ENCODE results near the gene NBPF9.
"Not testable (repeated sequence)": the region's sequence is repeated elsewhere in the genome, so short reads cannot be mapped to it uniquely, and the experiment has no call there.

DNA sequence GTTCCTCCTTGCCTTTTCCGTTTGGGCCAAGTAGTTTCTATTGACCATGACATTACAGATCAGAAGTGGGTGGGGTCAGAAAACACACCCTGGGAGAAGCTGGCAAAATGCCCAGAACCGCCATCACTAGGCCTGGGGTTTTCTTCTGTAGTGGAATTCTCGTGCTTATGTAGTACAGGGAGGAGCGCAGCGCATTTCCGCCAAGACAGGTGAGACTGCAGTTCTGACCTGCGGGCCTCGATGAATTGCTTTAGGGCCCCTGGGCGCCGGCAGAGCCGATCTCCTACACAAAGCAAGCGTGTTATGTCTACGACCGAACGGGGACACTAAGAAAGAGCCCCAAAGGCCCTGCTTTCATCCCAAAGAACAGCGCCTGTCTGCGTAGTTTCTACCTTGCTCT, 25.9 kb upstream of the NBPF9 start:
- TF ChIP-seq, protein P1, sequence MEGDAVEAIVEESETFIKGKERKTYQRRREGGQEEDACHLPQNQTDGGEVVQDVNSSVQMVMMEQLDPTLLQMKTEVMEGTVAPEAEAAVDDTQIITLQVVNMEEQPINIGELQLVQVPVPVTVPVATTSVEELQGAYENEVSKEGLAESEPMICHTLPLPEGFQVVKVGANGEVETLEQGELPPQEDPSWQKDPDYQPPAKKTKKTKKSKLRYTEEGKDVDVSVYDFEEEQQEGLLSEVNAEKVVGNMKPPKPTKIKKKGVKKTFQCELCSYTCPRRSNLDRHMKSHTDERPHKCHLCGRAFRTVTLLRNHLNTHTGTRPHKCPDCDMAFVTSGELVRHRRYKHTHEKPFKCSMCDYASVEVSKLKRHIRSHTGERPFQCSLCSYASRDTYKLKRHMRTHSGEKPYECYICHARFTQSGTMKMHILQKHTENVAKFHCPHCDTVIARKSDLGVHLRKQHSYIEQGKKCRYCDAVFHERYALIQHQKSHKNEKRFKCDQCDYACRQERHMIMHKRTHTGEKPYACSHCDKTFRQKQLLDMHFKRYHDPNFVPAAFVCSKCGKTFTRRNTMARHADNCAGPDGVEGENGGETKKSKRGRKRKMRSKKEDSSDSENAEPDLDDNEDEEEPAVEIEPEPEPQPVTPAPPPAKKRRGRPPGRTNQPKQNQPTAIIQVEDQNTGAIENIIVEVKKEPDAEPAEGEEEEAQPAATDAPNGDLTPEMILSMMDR (IDR thresholded peaks at IDR 0.05), result not testable (repeated sequence)
- TF ChIP-seq POLR2A (IDR thresholded peaks at IDR 0.05), result not testable (repeated sequence)
